DND-41 (cell line): ENCODE measurements around the gene BCL6.

Experiments
- ATAC-seq: fragments of 200-7000 bp; cut with Tn5 transposase; 3 replicates; pipeline ENCODE4 v1.9.1; 2021; ENCODE audit warnings: low read depth; ENCODE audit not compliant: insufficient read depth
- DNase-seq: peaks from one replicate; pipeline ENCODE4 v3.0.0-alpha.2; 2020
- H2AFZ ChIP-seq: 2 replicates; pipeline ENCODE4 v1.6.0; 2012; ENCODE audit warnings: low read depth, low read length
- H3K27ac ChIP-seq: 2 replicates; pipeline ENCODE4 v1.5.1; 2012; ENCODE audit warnings: low read length, inconsistent platforms
- H3K27me3 ChIP-seq: fragments of 200-600 bp; sonication (generic); 2 replicates; pipeline ENCODE4 v1.6.0; 2012; ENCODE audit warnings: low read length, mild to moderate bottlenecking, inconsistent platforms; ENCODE audit not compliant: insufficient read depth, poor library complexity
- H3K36me3 ChIP-seq: 2 replicates; pipeline ENCODE4 v1.5.1; 2012; ENCODE audit warnings: low read length, inconsistent platforms; ENCODE audit not compliant: insufficient read depth
- H3K4me1 ChIP-seq: 2 replicates; pipeline ENCODE4 v1.5.1; 2012; ENCODE audit warnings: mild to moderate bottlenecking, low read length; ENCODE audit not compliant: insufficient read depth
- H3K4me2 ChIP-seq: 2 replicates; pipeline ENCODE4 v1.6.0; 2012; ENCODE audit warnings: mild to moderate bottlenecking, moderate library complexity, low read length, inconsistent platforms; ENCODE audit not compliant: insufficient read depth
- H3K4me3 ChIP-seq, 2 experiments: fragments of 200-600 bp in 1 of 2; shearing (Covaris generic) in 1 of 2; 2 replicates each; pipeline ENCODE4 v1.5.1; 2012 to 2016; ENCODE audit warnings: inconsistent platforms in 2 of 2, low read length in 2 of 2, mild to moderate bottlenecking in 2 of 2, low read depth in 1 of 2, moderate library complexity in 1 of 2
- H3K79me2 ChIP-seq: 2 replicates; pipeline ENCODE4 v1.6.0; 2012; ENCODE audit warnings: low read length, inconsistent platforms; ENCODE audit not compliant: insufficient read depth
- H3K9ac ChIP-seq: 2 replicates; pipeline ENCODE4 v1.6.0; 2012; ENCODE audit warnings: low read depth, mild to moderate bottlenecking, inconsistent platforms, low read length, moderate library complexity
- H3K9me3 ChIP-seq: 2 replicates; pipeline ENCODE4 v1.5.1; 2012; ENCODE audit warnings: low read length, moderate library complexity, mild to moderate bottlenecking, inconsistent platforms; ENCODE audit not compliant: insufficient read depth, severe bottlenecking
- H4K20me1 ChIP-seq: 2 replicates; pipeline ENCODE4 v1.6.0; 2012; ENCODE audit warnings: low read length; ENCODE audit not compliant: insufficient read depth
- EZH2 ChIP-seq: IDR thresholded peaks from 3 replicates; pipeline ENCODE4 v1.6.1; 2012; ENCODE audit warnings: borderline replicate concordance, low read depth, mild to moderate bottlenecking, moderate library complexity, low read length, inconsistent platforms; ENCODE audit not compliant: severe bottlenecking
- TF ChIP-seq, protein P1 (sequence below): IDR thresholded peaks from 2 replicates; pipeline ENCODE4 v1.5.1; 2012; ENCODE audit warnings: borderline replicate concordance, low read length, moderate library complexity, mild to moderate bottlenecking; ENCODE audit not compliant: poor library complexity, severe bottlenecking; ENCODE audit errors: extremely low read depth

The BCL6 gene

DNA sequence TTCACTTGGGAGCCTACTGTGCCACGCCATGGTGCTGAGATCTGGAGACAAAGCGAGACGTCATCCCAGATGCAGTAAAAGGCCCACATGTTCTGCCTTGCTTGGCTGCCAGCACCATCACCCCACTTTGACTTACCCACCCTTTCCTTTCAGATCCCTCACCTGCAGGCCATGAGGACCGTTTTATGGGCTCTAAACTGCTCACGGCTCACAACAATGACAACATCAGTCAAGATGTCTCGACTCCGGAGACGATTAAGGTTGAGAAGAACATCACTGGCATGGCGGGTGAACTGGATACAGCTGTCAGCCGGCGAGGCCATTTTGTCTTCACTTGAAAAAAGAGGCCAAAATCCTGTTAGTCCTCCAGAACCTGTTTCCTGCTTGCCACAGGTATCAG is 11.9 kb downstream of the BCL6 start:
- H3K4me2 ChIP-seq: no peak overlapping the region
- no peaks in the 10 kb centered on the region for H3K9me3 ChIP-seq
- peaks cover 34% of the 10 kb centered on the region for H3K36me3 ChIP-seq
- no peak for TF ChIP-seq EZH2
- TF ChIP-seq, protein P1, sequence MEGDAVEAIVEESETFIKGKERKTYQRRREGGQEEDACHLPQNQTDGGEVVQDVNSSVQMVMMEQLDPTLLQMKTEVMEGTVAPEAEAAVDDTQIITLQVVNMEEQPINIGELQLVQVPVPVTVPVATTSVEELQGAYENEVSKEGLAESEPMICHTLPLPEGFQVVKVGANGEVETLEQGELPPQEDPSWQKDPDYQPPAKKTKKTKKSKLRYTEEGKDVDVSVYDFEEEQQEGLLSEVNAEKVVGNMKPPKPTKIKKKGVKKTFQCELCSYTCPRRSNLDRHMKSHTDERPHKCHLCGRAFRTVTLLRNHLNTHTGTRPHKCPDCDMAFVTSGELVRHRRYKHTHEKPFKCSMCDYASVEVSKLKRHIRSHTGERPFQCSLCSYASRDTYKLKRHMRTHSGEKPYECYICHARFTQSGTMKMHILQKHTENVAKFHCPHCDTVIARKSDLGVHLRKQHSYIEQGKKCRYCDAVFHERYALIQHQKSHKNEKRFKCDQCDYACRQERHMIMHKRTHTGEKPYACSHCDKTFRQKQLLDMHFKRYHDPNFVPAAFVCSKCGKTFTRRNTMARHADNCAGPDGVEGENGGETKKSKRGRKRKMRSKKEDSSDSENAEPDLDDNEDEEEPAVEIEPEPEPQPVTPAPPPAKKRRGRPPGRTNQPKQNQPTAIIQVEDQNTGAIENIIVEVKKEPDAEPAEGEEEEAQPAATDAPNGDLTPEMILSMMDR: no peak
- H3K4me1 ChIP-seq: peaks cover 17% of the 10 kb centered on the region
- ATAC-seq: no peak
- H3K4me3 ChIP-seq: no peak overlapping the region
- no peak overlapping the region for H3K9ac ChIP-seq
- H3K27ac ChIP-seq: no peak overlapping the region
- H2AFZ ChIP-seq: no peak overlapping the region
- no peaks in the 10 kb centered on the region for H3K27me3 ChIP-seq
- no peaks in the 10 kb centered on the region for H4K20me1 ChIP-seq
- no peak for DNase-seq
- no peaks in the 10 kb centered on the region for H3K79me2 ChIP-seq

DNA sequence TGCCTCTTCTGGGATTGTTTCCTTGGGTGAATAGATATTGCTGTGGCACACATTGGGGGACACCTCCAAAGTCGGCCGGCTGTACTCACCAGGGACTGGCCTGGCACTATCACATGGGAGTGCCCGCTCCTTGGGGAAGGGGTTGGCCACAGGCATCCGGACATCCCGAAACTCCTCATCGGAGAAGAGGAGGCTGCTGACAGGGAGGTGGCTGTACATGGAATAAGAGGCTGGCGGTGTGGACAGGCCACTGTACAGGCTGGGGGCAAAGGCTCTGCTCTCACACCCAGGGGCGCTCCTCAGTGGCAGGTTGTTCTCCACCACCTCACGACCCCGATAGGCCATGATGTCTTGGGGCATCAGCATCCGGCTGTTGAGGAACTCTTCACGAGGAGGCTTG is 15.7 kb downstream of the BCL6 start:
- ATAC-seq (no peak), DNase-seq (no peak)
- Histone ChIP-seq H4K20me1 (no peaks in the 10 kb centered on the region), H3K4me1 (no peaks in the 10 kb centered on the region), H3K27me3 (no peaks in the 10 kb centered on the region), H2AFZ (no peak overlapping the region), H3K4me3 (no peak overlapping the region), H3K4me2 (no peak overlapping the region), H3K27ac (no peak overlapping the region), H3K79me2 (no peaks in the 10 kb centered on the region), H3K9ac (no peak overlapping the region), H3K9me3 (no peaks in the 10 kb centered on the region), H3K36me3 (peaks cover 70% of the 10 kb centered on the region)
- TF ChIP-seq, protein P1: no peak
- TF ChIP-seq EZH2: no peak

DNA sequence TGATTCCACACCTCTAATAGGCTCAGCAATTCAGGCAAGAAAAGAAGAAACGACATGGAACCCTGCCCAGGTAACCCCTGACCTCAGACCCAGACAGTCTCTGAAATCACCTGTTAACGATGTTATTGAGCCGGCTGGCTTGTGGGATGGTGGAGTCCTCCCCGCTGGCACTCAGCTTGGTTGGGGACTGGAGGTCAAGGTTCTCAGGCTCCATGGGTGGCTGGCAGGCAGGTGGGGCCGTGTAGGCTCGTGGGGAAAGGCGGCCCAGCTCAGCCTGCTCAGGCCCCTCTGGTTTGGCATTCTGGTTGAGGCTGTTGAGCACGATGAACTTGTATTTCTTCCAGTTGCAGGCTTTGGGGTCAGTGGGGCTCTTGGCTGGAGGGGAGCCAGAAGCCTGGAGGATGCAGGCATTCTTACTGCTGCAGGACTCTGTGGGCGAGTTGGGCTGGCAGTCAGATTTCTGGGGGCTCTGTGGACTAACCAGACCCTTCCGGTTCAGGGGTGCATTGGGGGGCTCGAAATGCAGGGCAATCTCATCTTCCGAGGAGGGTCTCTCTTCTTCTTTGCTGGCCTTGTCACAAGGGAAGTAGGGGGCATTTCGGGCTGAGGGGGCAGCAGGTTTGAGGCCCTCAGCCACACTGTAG is 16.2 kb downstream of the BCL6 start:
- no peak overlapping the region for H3K9ac ChIP-seq
- H3K27ac ChIP-seq: no peak overlapping the region
- no peaks in the 10 kb centered on the region for H3K79me2 ChIP-seq
- peaks cover 73% of the 10 kb centered on the region for H3K36me3 ChIP-seq
- DNase-seq (no peak), ATAC-seq (no peak)
- no peak overlapping the region for H3K4me2 ChIP-seq
- H3K4me1 ChIP-seq: no peaks in the 10 kb centered on the region
- H3K9me3 ChIP-seq: no peaks in the 10 kb centered on the region
- no peak overlapping the region for H3K4me3 ChIP-seq
- H4K20me1 ChIP-seq: no peaks in the 10 kb centered on the region
- TF ChIP-seq, protein P1: no peak
- TF ChIP-seq EZH2: no peak
- H2AFZ ChIP-seq: no peak overlapping the region
- H3K27me3 ChIP-seq: no peaks in the 10 kb centered on the region
